Activated CD4-positive, CD25-positive, alpha-beta regulatory T cell treated with anti-CD3 and anti-CD28 coated beads, Interleukin-2, amount 50 U/mL, for 24 hours (primary cell): Measurements from ENCODE around the gene KRTAP4-1.
"Not testable (repeated sequence)": the region's sequence is repeated elsewhere in the genome, so short reads cannot be mapped to it uniquely, and the experiment has no call there.

Source experiments
- ATAC-seq, 2 donors: fragments of 150-1000 bp; cut with Tn5 transposase; one replicate each; pipeline ENCODE4 v1.10.0; 2021; ENCODE audit warnings: mild to moderate bottlenecking in 1 of 2, moderate library complexity in 1 of 2

Gene KRTAP4-1

DNA sequence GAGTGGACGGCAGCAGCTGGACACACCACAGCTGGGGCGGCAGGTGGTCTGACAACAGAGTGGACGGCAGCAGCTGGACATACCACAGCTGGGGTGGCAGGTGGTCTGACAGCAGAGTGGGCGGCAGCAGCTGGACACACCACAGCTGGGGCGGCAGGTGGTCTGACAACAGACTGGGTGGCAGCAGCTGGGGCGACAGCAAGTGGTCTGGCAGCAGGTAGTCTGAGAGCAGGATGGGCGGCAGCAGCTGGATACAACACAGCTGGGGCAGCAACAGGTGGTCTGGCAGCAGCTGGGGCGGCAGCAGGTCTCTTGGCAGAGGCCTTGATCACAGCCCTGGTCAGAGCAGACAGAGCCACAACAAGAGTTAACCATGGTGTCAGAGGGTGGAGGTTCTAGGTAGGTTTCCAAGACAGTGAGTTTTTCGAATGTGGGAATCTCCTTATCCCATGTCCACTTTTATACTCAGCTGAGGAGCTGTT is at the start of gene KRTAP4-1:
Gene KRTAP4-1, minus strand, starts transcription at position 432 of the 482 bp plus-strand sequence. Its CDS starts 57 bp downstream, at position 375.
- ATAC-seq: no peak

DNA sequence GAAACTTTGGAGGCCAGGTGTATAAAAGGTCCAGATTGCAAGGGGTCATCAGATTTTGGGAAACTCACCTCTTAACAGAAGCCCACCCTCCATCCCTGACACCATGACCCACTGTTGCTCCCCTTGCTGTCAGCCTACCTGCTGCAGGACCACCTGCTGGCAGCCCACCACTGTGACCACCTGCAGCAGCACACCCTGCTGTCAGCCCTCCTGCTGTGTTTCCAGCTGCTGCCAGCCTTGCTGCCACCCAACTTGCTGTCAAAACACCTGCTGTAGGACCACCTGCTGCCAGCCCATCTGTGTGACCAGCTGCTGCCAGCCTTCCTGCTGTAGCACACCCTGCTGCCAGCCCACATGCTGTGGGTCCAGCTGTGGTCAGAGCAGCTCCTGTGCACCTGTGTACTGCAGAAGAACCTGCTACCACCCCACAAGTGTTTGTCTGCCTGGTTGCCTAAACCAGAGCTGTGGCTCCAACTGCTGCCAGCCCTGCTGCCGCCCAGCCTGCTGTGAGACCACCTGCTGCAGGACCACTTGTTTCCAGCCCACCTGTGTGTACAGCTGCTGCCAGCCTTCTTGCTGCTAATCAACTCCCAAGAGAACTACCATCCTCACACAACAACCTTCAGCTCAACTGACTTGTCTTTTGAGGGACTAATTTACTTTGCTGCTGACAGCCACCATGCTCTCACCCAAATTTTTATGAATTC is 47.8 kb upstream of the KRTAP4-1 start, which contains the start of gene KRTAP9-3:
Gene KRTAP9-3, plus strand, starts transcription at position 51 of the 707 bp plus-strand sequence. Its CDS starts 53 bp downstream, at position 104.
- not testable (repeated sequence) for ATAC-seq

DNA sequence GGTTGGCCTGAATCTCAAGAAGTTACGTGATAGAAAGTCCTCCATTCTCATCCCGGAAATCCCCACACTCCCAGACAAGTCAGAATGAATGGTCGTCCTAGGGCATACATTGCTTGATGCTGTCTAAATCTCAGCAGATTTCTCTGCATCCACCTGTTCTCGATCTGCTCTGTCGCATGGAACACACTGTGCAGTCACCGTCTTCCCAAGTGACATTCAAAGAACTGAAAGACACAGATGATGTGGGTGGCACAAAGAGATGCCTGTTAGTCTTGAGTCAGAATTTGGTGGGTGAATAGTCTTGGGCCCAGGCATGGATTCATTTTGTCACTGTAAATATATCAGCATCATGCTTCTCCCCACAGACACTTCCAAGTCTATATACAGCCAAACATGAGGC is 47.0 kb upstream of the KRTAP4-1 start:
- no peak for ATAC-seq

DNA sequence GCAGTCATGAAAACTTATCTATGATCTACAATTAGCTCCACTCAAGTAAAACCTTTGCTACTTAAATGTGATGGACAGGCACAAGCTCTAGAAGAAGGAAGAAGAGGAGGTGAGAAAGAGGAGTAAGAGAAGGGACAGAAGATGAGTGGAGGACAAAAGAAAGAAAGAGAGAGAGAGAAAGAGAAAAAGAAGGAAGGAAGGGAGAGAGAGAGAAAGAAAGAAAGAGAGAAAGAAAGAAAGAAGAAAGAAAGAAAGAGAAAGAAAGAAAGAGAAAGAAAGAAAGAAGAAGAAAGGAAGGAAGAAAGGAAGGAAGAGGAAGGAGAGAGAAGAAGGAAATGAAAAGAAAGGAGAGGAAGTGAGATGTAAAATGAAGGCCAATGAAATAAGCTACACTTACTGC is 45.4 kb upstream of the KRTAP4-1 start:
- ATAC-seq: no peak

DNA sequence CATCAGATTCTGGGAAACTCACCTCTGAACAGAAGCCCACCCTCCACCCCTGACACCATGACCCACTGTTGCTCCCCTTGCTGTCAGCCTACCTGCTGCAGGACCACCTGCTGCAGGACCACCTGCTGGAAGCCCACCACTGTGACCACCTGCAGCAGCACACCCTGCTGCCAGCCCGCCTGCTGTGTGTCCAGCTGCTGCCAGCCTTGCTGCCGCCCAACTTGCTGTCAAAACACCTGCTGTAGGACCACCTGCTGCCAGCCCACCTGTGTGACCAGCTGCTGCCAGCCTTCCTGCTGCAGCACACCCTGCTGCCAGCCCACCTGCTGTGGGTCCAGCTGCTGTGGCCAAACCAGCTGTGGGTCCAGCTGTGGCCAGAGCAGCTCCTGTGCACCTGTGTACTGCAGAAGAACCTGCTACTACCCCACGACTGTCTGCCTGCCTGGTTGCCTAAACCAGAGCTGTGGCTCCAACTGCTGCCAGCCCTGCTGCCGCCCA is 41.9 kb upstream of the KRTAP4-1 start, which contains the start of gene KRTAP9-2:
Gene KRTAP9-2, plus strand, starts transcription at position 51 of the 498 bp plus-strand sequence. Its CDS starts 7 bp downstream, at position 58.
- not testable (repeated sequence) for ATAC-seq

DNA sequence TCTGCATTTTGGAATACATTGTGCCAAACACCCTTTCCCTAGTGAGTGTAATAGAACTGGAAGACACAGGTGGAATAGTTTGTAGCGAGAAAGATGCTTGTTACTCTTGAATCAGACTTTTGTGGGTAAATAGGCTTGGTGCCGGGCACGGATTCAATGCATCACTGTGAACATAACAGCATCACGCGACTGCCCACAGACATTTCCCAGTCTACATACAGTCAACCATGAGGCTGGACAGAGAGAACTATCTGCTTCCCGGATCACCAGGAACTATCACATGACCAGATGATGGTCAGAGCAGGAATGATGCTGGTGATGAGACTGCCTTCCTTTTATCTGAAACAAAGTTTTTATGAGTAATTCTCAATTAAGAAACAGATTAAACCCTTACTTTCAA is 41.3 kb upstream of the KRTAP4-1 start:
- ATAC-seq: no peak

DNA sequence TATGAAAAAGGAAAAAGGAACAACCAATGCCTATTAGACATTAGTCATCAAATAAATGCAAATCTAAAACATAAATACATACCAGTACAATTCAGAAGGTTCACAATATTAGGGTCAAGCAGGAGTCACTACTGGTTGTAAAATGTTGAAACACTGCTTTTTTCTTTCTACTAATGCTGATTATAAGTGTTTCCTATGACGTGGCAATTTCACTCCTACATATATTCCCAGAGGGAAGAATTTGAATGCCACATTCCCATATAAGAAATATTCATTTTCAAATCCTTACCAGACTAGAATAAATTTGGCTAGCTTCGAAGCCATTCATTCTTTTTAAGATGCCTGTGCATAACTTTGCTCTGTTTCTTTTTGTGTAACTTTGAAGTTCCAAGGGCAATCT is 39.1 kb upstream of the KRTAP4-1 start:
- no peak for ATAC-seq

DNA sequence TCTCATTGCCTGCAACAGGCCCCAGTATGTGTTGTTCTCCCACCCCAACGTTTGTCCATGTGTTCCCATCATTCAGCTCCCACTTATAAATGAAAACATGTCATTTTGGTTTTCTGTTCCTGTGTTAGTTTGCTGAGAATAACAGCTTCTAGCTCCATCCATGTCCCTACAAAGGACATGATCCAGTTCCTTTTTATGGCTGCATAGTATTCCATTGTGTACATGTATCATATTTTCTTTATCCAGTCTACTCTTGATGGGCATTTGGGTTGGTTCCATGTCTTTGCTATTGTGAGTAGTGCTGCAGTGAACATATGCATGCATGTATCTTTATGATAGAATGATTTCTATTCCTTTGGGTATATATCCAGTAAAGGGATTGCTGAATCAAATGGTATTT is 31.0 kb upstream of the KRTAP4-1 start:
- no peak for ATAC-seq

DNA sequence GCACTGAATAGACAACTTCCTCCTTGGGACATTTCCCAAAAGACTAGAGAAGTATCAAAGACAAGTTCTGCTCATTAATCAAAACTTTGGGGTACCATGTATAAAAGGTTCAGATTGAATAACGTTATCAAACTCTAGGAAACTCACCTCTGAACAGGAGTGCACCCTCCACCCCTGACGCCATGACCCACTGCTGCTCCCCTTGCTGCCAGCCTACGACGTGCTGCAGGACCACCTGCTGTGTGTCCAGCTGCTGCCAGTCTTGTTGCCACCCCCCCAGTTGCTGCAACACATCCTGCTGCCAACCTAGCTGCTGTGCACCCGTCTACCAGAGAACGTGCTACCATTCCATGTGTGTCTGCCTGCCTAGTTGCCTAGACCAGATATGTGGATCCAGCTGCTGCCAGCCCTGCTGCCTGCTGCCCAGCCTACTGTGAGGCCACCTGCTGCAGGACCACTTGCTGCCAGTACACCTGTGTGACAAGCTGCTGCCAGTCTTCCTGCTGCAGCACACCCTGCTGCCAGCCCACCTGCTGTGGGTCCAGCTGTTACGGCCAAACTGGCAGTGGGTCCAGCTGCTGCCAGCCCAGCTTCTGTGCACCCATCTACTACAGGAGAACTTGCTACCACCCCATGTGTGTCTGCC is 27.9 kb upstream of the KRTAP4-1 start:
- no peak for ATAC-seq

DNA sequence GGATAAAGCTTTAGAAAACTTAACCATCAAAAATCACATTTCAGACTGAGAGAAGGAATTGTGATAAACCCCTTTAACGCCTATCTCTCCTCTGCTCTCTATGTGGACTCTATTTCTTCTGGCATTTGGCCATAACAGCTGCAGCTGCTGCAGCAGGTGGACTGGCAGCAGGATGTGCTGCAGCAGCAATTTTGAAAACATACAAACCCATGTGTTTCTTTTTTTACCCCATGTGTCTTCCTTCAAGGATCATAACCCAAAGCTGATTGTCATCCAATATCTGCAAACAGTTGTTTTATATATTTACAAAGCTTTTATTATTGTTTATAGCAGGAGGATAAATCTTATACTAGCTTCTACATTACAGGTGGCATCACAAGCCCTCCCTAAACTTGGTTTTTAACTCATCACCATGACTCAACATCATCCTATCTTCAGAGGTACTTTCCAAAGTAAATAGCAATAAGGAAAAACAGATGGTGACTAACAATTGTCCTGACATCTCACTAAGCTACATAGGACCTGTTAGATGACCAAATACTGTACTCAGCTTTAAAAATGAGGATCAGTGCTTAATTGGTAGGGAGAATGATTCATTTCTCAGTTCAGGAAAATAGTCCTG is 27.2 kb upstream of the KRTAP4-1 start:
- ATAC-seq: peak in 1 of 2 donors; percentile 24

DNA sequence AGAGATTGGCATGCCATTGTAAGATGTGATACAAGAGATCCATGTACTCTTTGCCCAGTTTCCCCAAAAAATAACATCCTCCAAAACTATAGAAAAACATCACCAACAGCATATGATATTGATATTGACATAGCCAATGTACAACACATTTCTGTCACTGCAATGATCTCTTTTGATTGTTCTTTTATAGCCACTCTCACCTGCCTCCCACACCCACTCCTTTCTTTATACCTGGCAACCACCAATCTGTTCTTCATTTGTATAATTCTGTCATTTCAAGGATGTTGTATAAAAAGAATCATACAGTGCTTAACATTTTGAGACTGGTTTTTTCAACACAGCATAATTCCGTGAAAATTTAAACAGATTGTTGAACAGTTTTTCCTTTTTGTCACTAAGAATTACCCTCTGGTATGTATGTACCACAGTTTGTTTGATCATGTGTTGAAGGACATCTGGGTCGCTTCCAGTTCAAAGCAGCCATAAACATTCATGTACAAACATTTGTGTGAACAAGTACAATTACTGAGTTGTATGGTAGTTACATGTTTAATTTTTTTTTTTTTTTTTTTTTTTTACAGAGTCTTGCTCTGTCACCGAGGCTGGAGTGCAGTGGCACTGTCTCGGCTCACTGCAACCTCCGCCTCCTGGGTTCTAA is 14.8 kb upstream of the KRTAP4-1 start:
- ATAC-seq: no peak

DNA sequence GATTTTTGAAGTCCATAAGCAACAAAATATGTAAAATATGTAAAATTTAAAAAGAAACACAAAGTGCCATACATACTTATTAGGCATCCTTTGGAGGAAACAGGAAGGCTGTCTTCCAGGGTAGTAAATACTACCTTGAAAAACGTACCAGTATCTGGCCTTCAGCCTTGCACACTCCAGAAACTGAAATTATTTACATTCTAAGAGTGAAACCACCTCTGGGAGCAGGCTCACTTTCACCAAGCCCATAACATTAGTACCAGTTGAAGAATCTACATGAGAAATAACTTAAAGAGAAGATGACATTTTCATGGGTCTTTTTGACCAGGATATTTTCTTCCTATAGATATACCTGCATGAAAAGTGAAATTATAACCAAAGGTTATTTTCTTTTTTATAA is 11.4 kb upstream of the KRTAP4-1 start:
- ATAC-seq: no peak

DNA sequence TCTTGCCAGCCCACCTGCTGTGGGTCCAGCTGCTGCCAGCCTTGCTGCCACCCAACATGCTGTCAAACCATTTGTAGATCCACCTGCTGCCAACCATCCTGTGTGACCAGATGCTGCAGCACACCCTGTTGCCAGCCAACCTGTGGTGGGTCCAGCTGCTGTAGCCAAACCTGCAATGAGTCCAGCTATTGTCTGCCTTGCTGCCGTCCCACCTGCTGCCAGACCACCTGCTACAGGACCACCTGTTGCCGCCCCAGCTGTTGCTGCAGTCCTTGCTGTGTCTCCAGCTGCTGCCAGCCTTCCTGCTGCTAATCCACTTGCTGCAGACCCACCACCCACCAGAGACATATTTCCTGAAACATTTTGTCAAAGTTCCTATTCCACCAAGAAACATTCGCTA is 5.6 kb upstream of the KRTAP4-1 start:
- no peak for ATAC-seq

DNA sequence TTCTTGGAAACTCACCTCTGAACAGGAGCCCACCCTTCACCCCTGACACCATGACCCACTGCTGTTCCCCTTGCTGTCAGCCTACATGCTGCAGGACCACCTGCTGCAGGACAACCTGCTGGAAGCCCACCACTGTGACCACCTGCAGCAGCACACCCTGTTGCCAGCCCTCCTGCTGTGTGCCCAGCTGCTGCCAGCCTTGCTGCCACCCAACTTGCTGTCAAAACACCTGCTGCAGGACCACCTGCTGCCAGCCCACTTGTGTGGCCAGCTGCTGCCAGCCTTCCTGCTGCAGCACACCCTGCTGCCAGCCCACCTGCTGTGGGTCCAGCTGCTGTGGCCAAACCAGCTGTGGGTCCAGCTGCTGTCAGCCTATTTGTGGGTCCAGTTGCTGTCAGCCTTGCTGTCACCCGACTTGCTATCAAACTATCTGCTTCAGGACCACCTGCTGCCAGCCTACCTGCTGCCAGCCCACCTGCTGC is 5.2 kb upstream of the KRTAP4-1 start, which contains the start of gene KRTAP9-1:
Gene KRTAP9-1, plus strand, starts transcription at position 51 of the 482 bp plus-strand sequence. Its CDS starts 0 bp downstream, at position 51.
- ATAC-seq: not testable (repeated sequence)

DNA sequence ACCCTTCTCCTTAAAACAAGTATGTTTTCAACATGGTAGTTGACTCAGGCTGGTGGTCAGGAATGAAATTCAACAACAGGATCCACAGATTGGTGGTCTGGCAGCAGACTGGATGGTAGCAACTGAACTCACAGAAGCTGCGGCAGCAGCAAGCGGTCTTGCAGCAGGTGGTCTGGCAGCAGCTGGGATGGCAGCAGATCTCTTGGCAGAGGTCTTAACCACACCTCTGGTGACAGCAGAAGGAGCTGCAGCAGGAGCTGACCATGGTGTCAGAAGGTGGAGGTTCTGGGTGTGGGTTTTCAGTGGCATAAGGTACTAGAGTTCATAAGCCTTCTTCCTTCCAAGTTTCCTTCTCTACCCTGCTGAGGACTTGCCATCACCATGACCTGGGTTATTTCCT is 2.2 kb upstream of the KRTAP4-1 start:
- no peak for ATAC-seq

DNA sequence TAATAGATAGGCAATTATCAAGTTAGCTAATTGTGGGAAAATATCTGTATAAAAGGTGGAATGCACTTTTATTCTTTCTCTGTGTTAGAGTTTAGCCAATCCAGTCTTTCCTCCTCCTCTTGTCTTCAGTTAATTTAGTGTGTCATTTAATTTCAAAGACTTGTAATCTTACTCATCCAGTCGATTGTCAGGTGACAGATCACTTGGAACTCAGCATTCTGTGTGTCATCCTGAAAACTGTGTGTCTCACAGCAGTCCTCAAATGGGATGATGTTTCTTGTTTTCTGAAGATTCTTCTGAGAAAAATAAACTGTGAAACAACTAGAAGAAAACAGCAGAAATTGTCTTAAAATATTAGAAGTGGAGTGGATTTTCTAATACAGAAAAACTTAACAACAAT is 290 bp upstream of the KRTAP4-1 start:
- ATAC-seq: no peak

DNA sequence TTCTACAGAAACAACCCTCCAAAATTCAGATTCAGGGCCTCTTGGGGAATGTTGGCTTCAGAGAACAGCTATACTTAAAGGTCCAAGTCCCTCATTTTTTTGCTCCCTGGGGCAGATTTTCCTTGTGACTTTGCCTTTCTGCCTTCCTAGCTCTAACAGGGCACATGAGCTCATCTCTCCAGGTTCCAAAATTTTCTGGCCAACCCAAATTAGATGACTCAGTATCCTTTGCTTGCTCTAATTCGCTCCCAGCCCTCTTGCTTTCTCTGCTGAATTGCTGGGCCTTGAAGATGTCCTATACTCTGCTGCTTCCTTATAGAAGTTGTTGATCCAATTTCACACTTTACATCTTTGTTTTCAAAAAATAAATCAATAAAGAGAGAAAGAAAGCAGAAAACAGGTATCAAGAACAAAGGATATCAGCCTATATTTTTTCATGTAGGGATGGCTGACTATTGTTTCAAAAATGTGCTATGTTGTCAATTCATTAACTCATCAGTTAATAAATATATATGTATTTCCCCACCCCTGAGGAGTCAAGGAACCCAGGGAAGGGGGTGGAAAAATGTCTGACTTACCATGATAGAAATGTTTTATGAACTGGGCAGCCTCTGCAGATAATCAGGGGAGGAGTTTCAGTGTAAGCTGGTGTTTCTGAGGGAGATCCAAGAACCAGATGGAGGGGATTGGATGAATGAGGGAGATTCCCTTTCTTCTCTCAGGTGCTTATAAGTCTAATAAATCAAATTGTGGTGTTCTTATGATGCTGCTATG is 5.7 kb downstream of the KRTAP4-1 start:
- no peak for ATAC-seq

DNA sequence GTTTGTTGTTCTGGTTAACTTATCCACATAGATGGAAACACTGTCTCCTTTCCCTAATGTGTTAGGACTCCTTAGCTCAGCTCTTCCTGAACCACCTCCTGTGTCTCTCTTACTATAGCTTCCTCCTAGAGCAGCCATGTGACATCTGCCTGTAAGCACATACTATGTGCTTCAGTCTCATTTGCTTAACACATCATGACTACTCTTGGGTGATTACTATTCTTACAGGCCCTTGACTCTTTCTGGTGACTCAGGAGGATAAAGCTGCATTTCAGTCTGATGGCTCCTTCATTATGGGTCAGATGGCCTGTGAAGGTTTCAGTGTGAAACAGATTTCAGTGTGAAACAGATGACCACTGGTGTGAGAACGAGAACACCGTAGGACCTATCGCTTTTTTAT is 6.4 kb downstream of the KRTAP4-1 start:
- ATAC-seq: peak in 1 of 2 donors; percentile 30

DNA sequence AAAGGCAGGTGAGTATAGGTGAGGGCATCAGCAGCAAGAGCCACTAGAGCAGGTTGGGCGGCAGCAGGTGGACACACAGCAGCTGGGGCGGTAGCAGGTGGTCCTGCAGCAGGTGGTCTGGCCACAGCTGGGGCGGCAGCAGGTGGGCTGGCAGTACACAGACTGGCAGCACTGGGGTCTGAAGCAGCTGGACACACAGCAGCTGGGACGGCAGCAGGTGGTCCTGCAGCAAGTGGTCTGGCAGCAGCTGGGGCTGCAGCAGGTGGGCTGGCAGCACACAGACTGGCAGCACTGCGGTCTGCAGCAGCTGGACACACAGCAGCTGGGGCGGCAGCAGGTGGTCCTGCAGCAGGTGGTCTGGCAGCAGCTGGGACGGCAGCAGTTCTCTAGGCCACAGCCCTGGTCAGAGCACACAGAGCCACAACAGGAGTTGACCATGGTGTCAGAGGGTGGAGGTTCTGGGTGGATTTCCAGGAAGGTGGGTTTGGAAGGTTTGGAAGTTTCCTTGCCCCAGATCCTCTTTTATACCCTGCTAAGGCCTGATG is 6.9 kb downstream of the KRTAP4-1 start, which contains the start of gene KRTAP4-2:
Gene KRTAP4-2, minus strand, starts transcription at position 495 of the 545 bp plus-strand sequence. Its CDS starts 57 bp downstream, at position 438.
- no peak for ATAC-seq

DNA sequence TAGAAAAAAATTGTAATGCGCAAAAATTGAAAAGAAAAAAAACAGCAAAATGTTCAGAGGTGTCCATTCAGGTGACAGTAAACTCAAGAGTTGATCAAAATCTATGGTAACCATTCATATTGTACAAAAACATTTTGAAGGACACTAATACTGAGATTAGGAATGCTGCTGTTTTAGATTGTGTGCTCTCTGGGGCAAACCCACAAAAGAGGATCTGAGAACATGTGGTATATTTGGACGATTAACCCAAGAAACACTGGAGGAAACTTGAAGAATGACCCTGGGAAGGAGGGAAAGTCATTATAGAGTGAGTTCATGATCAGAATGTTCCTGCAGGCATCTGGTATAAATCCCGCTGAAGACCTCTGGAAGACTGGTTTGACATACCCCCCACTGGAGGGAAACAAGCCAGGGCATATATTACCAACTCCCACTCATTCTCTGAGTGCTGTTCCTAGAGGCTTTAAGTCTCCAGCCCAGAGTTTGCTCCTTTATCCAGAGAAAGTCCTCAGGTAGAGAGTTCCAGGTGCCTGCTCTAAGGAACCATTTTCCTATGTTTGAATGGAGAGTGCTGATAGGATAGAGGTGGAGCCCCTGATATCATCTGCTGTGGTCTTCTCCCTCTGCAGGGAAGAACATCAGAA is 7.8 kb downstream of the KRTAP4-1 start:
- ATAC-seq: peak in 1 of 2 donors; percentile 41

DNA sequence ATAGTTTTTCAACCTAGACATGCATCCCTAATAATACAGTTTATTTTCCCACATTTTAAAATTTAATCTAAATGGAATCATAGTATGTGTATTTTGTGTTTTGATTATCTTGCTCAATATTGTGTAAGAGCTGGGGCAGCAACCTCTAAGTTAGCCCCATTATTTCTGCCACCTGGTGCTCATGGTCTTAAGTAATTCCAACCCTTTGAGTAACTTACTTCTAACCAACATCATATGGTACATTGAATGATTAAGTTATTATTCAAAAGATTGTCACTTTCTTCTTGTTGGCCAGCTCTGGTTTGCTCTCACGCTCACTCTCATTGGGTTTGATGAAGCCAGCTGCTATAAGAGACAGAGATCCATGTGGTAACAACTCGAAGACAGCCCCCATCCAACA is 12.8 kb downstream of the KRTAP4-1 start:
- ATAC-seq: no peak
